Measurements from ENCODE around the gene PDE9A. TPM values are rescaled to one million over a fixed set of nuclear protein-coding genes. Genes with fewer than 3 reads are reported as not detected.

The PDE9A gene
- total RNA-seq, 6 experiments from 2014 or later: not detected

- Mint-ChIP-seq H3K4me1 (ENCODE audit: low read depth) (no peaks in the 10 kb centered on the region), H3K27me3 (ENCODE audit: insufficient read depth) (peaks cover 25% of the 10 kb centered on the region), H3K27ac (no peak overlapping the region), H3K9me3 (peaks cover 20% of the 10 kb centered on the region), H3K36me3 (ENCODE audit: low read depth) (no peaks in the 10 kb centered on the region), H3K4me3 (no peak overlapping the region)
- no peak for DNase-seq
- no peak for TF ChIP-seq CTCF (IDR thresholded peaks at IDR 0.05)
Measured at GRCh38 chr21:42658320-42659105, 5.1 kb downstream of the PDE9A start.

GRCh38 chr21:42659416-42660117, 6.1 kb downstream of the PDE9A start:
- TF ChIP-seq CTCF (IDR thresholded peaks at IDR 0.05): no peak
- no peak overlapping the region for H3K27ac Mint-ChIP-seq
- H3K9me3 Mint-ChIP-seq: peaks cover 20% of the 10 kb centered on the region
- DNase-seq: no peak
- no peak overlapping the region for H3K4me3 Mint-ChIP-seq
- H3K36me3 Mint-ChIP-seq (ENCODE audit: low read depth): no peaks in the 10 kb centered on the region
- peaks cover 22% of the 10 kb centered on the region for H3K27me3 Mint-ChIP-seq (ENCODE audit: insufficient read depth)
- no peaks in the 10 kb centered on the region for H3K4me1 Mint-ChIP-seq (ENCODE audit: low read depth)

GRCh38 chr21:42660118-42660470, 6.7 kb downstream of the PDE9A start:
- H3K4me3 Mint-ChIP-seq: no peak overlapping the region
- peaks cover 17% of the 10 kb centered on the region for H3K27me3 Mint-ChIP-seq (ENCODE audit: insufficient read depth)
- DNase-seq: no peak
- no peak overlapping the region for H3K27ac Mint-ChIP-seq
- no peak for TF ChIP-seq CTCF (IDR thresholded peaks at IDR 0.05)
- peaks cover 20% of the 10 kb centered on the region for H3K9me3 Mint-ChIP-seq
- no peaks in the 10 kb centered on the region for H3K4me1 Mint-ChIP-seq (ENCODE audit: low read depth)
- peaks cover 5% of the 10 kb centered on the region; the same call in 1 of the 2 replicates for H3K36me3 Mint-ChIP-seq (ENCODE audit: low read depth)

- no peak for DNase-seq
- peaks cover 5% of the 10 kb centered on the region; the same call in 1 of the 2 replicates for H3K36me3 Mint-ChIP-seq (ENCODE audit: low read depth)
- H3K9me3 Mint-ChIP-seq: peaks cover 28% of the 10 kb centered on the region
- H3K4me1 Mint-ChIP-seq (ENCODE audit: low read depth): no peaks in the 10 kb centered on the region
- no peak for TF ChIP-seq CTCF (IDR thresholded peaks at IDR 0.05)
- no peak overlapping the region for H3K4me3 Mint-ChIP-seq
- peaks cover 4% of the 10 kb centered on the region for H3K27me3 Mint-ChIP-seq (ENCODE audit: insufficient read depth)
- H3K27ac Mint-ChIP-seq: no peak overlapping the region
Measured at GRCh38 chr21:42661688-42662429, 8.4 kb downstream of the PDE9A start.

- no peak for DNase-seq
- H3K27me3 Mint-ChIP-seq (ENCODE audit: insufficient read depth): peaks cover 4% of the 10 kb centered on the region
- H3K4me1 Mint-ChIP-seq (ENCODE audit: low read depth): no peaks in the 10 kb centered on the region
- H3K9me3 Mint-ChIP-seq: peaks cover 28% of the 10 kb centered on the region
- peaks cover 5% of the 10 kb centered on the region; the same call in 1 of the 2 replicates for H3K36me3 Mint-ChIP-seq (ENCODE audit: low read depth)
- H3K4me3 Mint-ChIP-seq: no peak overlapping the region
- TF ChIP-seq CTCF (IDR thresholded peaks at IDR 0.05): no peak
- H3K27ac Mint-ChIP-seq: no peak overlapping the region
Measured at GRCh38 chr21:42662430-42663199, 9.2 kb downstream of the PDE9A start.
